Esophagus mucosa (tissue), 1 donor: Measurements from ENCODE around the gene TRAF1. TPM values are rescaled to one million over a fixed set of nuclear protein-coding genes. Genes with fewer than 3 reads are reported as not detected.

ENCODE experiments used
- ATAC-seq: fragments of 200-7000 bp; cut with Tn5 transposase; one replicate; pipeline ENCODE4 v1.9.1; 2020
- total RNA-seq: library from RNA; stranded (reverse); gene quantifications from one replicate; pipeline ENCODE4 v1.2.4, GENCODE V29; 2023
- donor health status: DM: yes; HTN: yes; CAD: no.

TRAF1 gene
- total RNA-seq, 1 donor from 2014 or later, result 1.2 TPM

- ATAC-seq, result no peak
Observed at GRCh38 chr9:120922404-120923195, 4.0 kb downstream of the TRAF1 start.

- no peak for ATAC-seq
Observed at GRCh38 chr9:120921661-120922181, 4.9 kb downstream of the TRAF1 start.

- ATAC-seq, result no peak
Observed at GRCh38 chr9:120920806-120921178, 5.8 kb downstream of the TRAF1 start.

GRCh38 chr9:120919843-120920805, 6.5 kb downstream of the TRAF1 start:
- ATAC-seq, result no peak

GRCh38 chr9:120918931-120919842, 7.4 kb downstream of the TRAF1 start:
- peak; percentile 34 for ATAC-seq

GRCh38 chr9:120917929-120918762, 8.4 kb downstream of the TRAF1 start:
- ATAC-seq, result no peak

GRCh38 chr9:120916991-120917880, 9.4 kb downstream of the TRAF1 start:
- no peak for ATAC-seq

GRCh38 chr9:120916588-120916987, 10.0 kb downstream of the TRAF1 start:
- ATAC-seq, result no peak

- ATAC-seq, result no peak
Observed at GRCh38 chr9:120915854-120916470, 10.6 kb downstream of the TRAF1 start.

- ATAC-seq, result no peak
Observed at GRCh38 chr9:120914953-120915352, 11.6 kb downstream of the TRAF1 start.

- no peak for ATAC-seq
Observed at GRCh38 chr9:120914396-120914795, 12.2 kb downstream of the TRAF1 start.

GRCh38 chr9:120913647-120914264, 12.8 kb downstream of the TRAF1 start:
- ATAC-seq, result no peak

GRCh38 chr9:120912958-120913646, 13.5 kb downstream of the TRAF1 start:
- ATAC-seq, result no peak

- ATAC-seq, result no peak
Observed at GRCh38 chr9:120911295-120911837, 15.2 kb downstream of the TRAF1 start.

GRCh38 chr9:120910643-120911042, 16.0 kb downstream of the TRAF1 start:
- ATAC-seq, result peak; percentile 65

GRCh38 chr9:120909904-120910303, 16.7 kb downstream of the TRAF1 start:
- ATAC-seq, result peak; percentile 57

- no peak for ATAC-seq
Observed at GRCh38 chr9:120905315-120906164, 21.1 kb downstream of the TRAF1 start.
